HG02798 (cell line): Measurements from ENCODE around the gene RBM17.
"Not testable (repeated sequence)": the region's sequence is repeated elsewhere in the genome, so short reads cannot be mapped to it uniquely, and the experiment has no call there.

Experiments
- ATAC-seq: cut with Tn5 transposase; IDR thresholded peaks from one replicate; pipeline ENCODE4 v1.9.1; 2021; ENCODE audit warnings: mild to moderate bottlenecking; ENCODE audit not compliant: unreplicated experiment, poor library complexity

Gene RBM17, protein sequence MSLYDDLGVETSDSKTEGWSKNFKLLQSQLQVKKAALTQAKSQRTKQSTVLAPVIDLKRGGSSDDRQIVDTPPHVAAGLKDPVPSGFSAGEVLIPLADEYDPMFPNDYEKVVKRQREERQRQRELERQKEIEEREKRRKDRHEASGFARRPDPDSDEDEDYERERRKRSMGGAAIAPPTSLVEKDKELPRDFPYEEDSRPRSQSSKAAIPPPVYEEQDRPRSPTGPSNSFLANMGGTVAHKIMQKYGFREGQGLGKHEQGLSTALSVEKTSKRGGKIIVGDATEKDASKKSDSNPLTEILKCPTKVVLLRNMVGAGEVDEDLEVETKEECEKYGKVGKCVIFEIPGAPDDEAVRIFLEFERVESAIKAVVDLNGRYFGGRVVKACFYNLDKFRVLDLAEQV

DNA sequence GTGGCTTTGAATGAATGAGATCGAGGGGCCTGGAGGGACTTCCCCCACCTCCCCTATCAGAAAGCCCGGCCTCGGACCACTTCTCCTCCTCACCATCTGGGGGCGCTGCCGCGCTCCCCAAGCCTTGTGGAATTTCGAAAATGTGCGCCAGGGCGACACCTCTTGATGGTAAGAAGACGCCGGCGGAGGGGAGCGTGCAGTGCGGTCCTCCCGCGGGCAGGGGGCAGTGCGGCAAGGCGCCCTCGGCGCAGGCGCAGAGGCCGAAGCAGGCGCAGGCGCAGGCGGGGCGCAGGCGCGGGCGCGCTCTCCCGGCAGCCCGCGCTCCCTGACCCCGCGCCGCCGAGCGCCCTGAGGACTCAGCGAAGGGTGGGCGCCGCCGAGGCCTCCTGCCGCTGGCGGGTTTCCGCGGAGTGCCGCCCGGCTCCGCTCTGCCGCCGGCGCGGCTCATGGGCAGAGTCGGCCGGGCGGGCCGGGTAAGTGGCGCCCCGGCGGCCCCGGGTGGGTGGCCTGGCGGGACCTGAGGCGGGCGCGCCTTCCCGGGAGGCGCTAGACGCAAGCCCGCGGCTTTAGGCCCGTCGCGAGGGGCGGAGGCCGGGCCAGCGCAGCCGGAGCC is at the start of gene RBM17:
Gene RBM17 (plus strand): TSS at position 314 of the 613 bp plus-strand sequence. CDS start 8,032 bp downstream, outside the sequence.
- peak; percentile 94 for ATAC-seq

DNA sequence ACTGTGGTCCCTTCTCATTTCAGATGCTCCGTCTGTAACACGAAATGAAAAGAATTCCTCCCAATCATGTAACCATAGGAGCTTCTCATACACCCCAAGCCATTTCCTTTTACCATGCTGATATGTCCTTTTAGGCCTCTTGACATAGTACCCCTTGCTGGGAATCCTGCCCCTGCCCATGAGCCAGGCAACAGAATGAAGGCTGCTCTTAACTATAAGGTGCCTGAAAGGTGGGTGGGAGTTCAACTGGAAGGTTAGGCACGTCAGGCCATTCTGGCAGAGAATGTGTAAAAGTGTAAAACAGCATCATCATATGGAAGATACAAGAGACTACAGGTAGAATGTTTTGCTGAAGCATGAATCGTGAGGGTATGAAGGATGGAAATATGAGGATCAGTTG is 49.1 kb upstream of the RBM17 start:
- ATAC-seq: no peak

DNA sequence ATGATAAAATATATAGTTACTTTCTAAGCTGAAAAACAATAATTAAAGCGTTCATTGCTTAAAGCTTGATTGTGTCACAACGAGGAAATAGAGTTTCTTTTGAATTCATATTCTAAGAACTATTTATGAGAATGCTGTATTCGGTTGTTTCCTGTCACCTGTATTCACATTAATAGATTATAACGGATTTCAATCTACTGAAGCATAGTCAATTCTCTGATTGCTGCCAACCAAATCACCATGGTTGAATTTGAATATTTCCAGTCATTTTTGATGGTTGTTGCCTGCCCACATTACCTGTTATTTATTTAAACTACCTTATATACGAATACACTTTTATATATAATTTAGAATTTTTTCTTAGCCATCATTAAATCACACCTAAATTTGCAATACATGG is 48.6 kb upstream of the RBM17 start:
- no peak for ATAC-seq

DNA sequence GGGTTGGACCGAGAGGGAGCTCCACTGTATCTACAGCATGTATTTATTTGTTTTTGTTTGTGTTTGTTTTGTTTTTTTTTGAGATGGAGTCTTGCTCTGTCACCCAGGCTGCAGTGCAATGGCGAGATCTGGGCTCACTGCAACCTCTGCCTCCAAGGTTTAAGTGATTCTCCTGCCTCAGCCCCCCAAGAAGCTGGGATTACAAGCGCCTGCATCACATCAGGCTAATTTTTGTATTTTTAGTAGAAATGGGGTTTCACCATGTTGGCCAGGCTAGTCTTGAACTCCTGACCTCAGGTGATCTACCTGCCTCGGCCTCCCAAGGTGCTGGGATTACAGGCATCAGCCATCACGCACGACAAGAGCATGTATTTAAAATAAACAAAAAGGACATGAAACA is 45.5 kb upstream of the RBM17 start:
- ATAC-seq: not testable (repeated sequence)

DNA sequence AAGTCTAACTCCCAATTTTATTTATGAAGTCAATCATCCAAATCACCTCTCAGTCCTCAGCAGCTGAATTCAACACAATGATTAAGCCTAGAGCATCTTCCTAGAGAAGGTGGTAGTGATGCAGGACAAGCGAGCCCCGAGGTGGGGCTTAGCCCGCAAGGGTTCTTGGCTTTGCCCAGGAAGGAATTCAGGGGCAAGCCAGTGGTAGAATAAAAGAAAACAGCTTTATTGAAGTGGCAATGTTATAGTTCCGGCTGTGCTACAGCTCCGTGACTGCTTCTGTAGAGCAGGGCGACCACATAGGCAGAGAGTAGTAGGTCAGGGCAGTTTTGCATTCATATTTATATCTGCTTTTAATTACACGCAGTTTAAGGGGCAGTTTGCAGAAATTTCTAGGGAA is 44.8 kb upstream of the RBM17 start:
- ATAC-seq: no peak

DNA sequence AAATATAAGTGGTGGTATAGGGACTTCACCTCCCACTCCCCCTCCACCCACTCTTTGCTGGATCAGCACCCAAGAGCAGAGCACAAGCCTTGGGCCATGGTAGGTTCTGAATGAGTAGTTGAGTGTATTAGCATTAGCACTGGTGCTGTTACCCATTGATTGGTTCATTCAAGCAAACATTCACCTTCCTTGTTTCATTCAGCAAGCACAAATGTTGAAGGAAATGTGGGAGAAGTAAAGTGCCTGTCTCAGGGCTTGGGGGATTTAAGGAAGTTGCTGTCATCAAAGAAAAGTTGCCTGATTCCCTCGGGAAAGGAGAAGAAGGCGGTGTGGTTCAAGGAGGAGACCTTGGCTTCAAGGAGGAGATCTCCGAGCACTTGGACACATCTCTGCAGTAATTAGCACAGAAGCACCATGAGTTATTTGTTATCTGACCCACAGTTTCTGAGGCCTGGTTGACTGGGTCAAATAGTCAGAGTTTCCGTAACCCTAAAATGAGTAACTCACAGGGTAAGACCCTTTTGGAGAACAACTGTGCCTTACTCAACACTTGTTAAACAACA is 44.0 kb upstream of the RBM17 start:
- peak; percentile 50 for ATAC-seq

DNA sequence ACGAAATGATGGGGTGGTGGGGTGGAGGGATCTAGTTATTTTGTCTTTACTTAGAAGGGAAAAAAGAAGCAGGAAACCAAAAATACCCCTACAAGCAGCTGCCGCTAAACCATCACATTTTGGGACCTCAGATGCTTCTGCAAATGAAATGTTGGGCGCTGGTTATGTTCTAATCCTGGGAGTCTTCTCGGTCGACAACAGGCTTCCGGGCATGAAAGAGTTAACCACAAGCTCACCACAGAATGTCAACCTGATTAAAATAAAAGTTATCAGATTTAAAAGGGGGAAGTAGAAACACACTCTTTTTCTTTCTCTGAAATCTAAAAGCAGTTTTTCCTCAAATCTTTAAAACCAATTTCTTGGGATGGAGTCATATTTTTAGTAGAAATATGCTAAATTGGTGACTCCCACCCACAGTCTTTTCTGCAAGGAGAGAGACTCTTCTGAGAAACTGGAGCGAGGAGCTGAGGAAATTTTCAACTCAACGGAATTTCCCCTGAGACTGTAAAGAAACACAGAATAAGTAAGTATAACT is 43.5 kb upstream of the RBM17 start:
- peak; percentile 24 for ATAC-seq

DNA sequence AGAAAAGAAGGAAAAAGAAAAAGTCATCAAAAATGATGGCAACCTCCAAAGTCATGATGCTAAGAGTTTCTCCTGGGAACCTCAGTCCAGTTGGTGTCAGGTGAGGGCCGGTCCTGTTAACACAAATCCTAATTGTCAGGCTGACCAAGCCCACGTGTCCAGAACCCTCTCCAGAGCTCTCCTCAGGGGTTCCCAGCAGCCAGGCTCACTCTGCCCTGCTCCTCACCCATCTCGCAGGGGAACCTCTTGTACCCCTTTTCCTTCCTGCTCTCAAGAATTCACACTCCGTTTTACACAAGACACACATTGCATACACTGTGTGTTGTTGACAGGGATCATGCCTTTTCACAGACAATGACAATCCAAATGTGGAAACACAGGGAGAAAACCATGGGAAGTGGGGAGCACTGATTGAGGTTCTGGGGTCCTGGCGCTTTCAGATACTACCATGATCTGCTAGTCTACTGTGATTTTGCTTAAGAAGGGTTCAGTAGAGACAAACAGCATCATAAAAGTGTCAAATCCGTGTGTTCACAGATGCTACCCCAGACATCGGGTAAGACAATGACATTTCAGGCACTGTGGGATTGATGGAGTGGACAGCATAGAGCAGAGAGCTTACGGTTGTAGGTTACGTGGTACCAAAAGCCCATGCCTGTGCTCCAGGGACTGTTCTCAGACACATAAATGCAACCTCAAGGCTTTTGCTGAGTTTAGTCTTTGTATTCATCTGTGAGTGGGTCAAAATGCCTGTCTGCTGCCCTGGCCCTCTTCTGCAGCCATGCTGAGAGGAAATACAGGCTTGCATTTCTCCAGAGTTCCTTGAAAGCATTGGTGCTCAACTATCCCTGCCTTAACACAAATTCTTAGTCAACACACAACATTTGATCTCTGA is 42.7 kb upstream of the RBM17 start:
- no peak for ATAC-seq

DNA sequence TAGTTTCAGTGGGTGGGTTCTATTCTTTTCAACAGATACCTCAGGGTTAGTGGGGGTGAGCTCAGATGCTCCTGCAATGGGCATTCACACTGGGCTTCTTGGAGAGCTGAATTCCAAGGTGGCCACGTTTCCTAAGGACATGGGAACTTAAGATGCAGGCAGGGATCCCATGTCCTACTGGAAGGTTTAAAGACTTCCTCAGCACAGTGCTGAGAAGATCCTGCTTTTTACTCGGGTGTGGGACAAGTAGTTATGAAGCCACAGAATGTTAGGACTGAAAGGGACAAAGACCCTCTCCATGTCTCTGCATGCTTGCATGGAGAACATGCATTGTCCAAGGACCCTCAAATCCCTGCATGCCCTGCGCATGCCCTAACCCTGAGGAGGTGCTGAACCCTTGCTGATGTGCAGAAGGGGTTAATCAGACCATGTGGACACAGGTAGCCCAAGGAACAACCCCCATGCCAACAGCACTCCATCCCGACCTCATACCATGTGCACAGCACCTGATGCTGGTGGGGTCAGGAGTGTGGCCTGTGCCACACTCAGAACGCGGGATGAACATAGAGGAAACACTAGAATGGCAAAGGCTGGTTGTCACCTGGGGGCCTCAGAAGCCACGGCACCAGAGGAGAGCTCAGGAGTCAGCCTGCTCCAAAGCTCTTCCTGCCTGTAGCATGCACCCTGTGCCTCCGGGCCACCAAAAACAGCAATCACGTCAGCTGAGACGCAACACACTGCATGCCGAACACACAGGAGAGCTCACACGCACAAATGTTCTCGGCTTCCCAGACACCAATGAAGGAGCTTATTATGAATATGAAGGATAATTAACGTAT is 41.8 kb upstream of the RBM17 start:
- ATAC-seq: no peak

DNA sequence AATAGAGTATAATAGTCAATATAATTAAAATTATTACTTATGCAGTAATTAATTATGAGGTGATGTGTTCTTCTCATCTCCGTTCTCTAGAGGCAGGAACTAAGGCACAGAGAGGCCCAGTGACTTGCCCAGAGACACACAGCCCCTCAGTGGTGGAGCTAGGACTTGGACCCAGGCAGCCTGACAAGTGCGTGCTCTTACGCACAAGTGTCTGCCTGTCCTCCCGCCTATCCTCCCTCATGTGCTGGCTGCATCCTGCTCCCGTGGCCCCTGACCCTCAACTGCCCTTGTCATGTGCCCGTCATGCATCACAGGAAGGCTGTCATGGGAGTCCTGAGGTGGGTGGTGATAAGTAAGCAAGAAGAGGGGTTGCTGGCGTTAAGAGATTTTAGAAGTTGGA is 41.0 kb upstream of the RBM17 start:
- ATAC-seq: no peak

DNA sequence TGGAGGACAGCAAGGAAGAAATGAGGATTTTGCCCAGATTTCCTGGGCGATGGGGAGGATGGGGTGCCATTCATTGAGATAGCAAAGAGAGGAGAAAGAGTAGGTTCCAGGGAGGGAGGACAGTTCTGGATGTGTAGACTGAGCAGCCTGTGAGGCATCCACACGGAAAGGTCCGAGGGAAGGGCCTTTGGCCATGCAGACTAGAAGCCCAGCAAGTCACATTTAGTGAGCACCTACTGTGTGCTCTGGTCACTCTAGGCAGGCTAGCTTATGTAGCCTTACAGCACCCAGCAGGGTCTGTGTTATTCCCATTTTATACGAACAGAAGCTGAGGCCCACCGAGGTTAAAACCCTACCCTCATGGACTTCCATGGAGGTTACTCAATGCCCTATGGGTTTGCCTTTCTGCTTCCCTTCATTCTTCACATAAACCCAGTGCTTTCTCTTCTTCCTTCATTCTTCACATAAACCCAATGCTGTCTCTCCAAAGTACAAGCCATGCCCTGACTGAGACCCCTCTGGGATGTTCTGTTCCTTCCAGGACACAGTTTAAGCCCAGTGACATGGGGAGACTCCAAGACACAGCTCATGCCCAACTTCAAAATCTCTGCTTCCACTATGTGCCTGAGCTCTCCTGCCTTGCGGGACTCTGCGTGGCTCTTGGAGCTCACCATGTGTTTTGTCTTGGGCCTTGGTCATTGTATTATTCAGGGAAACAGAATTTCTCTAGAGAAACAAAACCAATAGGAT is 40.4 kb upstream of the RBM17 start:
- ATAC-seq: no peak

DNA sequence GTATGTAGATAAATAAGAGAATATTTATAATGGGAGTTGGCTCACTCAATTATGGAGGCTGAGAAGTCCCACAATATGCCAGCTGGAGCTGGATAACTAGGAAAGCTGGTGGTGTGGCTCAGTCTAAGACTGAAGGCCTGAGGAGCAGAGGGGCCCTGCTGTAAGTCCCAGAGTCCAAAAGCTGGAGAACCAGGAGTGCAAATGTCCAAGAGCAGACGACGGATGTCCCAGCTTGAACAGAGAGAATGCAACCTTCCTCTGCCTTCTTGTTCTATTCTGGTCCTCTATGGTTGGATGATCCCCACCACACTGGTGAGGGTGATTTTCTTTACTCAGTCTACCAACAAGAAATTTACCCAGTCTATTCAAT is 39.8 kb upstream of the RBM17 start:
- ATAC-seq: no peak

DNA sequence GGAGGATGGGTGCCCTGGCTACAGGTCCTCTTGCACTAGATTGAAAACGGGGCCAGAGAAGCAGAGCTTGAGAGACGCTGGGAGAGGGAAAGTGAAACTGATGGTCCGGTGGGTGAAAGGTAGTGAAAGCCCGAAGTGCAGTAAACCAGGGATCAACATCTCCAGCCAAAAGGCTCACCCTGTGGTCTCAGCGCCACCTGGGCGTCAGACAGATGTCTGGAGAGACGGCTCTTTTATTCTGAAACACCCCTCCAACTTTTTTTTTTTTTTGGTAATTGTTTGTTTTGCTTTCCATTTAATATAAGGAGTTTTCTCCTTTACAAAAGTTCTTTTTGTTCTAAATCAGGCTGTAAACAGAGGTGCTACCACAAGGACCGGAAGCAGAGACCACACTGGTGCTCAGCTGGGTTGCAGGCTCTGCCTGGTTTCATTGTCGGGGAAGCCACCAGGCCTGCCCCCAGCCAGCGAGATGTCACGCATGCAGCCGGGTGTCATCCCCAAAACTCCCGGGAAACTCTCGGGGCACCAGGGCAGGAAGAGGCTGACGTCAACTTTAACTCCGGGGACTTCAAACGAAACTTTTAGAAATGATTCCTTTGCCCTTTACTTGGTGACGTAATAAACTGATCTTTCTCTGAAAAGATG is 37.9 kb upstream of the RBM17 start:
- ATAC-seq: peak; percentile 75

DNA sequence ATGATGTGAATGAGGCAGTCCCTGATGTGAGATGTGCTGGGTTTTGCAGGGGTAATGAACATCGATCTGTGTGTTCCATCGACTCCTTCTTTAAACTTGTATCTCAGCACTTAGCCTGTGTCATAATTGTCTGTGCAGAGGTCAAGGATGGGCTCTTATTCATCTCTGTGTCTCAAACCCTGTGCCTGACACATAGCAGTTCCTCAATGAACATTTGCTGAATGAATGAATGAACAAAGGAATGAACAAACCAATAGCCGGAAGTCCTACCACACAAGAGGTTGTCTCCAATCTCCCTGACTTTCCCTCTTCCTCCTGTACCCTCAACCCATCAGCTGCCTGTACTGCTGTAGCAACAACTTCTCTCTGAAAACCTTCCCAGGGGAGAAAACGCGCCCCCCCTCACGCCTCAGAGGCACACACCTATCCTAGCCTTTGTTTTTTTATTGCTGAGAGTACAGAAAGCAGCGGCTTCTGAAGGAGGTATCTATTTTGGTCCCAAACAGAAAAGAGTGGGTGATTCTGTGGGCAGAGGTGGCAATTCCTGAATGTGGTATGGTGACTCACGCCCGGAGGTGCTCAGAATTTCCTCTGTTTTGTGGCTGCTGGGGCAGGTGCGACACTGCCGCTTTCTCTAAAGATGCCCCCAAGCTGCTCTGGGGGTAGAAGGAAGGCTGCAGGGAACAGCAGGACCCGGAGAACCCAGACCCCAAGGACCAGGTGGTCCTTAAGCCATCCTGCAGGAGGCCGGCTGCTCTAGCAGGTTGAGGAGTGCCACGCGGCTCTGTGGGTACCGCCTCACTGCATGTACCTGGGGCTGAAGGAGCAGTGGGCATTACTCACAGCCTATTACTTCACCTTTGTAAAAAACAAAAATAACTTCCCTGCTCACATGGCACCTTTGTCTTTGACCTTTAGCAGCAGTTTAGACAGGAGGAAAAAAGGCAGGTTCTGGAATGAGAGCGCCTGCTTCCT is 36.3 kb upstream of the RBM17 start:
- peak; percentile 48 for ATAC-seq

DNA sequence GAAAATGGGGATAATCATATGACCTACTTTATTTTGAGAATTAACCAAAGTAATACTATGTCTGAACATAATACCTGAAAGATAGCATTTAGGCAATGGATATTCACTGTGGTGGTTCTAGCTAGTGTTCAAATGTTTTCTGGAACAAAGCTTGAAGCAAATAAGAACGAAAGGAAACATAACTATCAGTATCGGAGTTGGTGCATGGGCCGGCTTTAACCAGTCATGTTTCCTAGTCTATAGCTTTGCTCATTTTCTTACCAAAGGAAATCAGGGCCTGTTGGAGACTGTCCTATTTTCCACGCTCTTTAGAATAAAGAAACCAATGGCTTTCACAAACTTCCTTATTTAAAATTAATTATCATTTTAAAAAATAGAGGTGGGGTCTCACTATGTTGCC is 35.5 kb upstream of the RBM17 start:
- no peak for ATAC-seq

DNA sequence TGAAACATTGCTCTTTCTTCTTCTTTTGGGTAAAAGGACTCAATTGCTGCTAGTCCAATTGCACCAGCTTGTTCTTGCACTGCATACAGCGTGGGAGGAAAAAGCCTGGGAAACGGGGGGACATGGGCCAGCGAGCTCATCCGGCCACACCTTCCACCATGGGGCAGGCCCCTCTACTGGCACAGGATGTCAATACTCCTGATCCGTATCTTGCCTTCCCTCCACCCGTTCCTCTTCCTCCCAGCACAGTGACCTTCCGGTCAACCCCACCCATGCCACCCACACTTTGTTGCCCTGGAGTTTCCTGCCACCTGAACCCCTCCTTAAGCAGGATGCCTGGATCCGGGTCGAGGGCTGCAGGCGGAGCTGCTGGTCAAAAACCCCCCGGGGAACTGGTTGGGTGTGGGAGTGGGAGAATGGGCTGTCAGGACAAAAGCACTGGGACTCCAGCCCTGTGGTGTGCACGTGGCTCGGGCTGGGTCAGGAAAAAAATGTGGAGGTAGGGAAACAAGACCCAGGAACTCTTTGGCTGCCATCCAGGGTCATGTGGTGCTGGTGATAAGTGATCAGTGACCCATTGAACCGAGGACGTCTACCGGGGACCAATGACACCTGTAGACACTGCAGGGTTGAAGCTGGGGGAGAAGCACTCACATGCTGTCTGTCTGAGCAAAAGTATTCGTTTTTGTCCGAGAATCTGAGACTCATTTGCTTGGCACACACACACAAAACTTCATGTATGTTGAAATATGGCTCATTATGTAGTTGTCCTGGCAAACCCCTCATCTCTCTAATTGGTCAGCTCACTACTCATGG is 34.8 kb upstream of the RBM17 start:
- ATAC-seq: no peak
